Epithelial cell of proximal tubule (primary cell): Measurements from ENCODE around the gene TXNRD1. TPM values are rescaled to one million over a fixed set of nuclear protein-coding genes. Genes with fewer than 3 reads are reported as not detected.

Source experiments
- DNase-seq: peaks from one replicate; pipeline ENCODE4 v3.0.0-alpha.2; 2011; ENCODE audit warnings: low read depth
- H3K4me3 ChIP-seq: 2 replicates; pipeline ENCODE4 v1.5.1; 2011; ENCODE audit warnings: low read depth, mild to moderate bottlenecking, low read length
- CTCF ChIP-seq: conservative IDR thresholded peaks from 2 replicates; pipeline ENCODE4 v1.5.1; 2012; ENCODE audit warnings: low read depth, mild to moderate bottlenecking, low read length
- total RNA-seq: library from RNA; depleted of rRNA; stranded (reverse); fragments of >200 nt; gene quantifications from 2 replicates; pipeline ENCODE4 v1.2.3, GENCODE V29; 2015

TXNRD1 gene
- total RNA-seq, 1 donor from 2014 or later: 268 TPM

GRCh38 chr12:104372721-104373335 is 157.2 kb downstream of the TXNRD1 start:
- no peak for TF ChIP-seq CTCF
- no peak overlapping the region for H3K4me3 ChIP-seq
- DNase-seq: no peak

GRCh38 chr12:104374071-104374470 is 158.5 kb downstream of the TXNRD1 start:
- H3K4me3 ChIP-seq: no peak overlapping the region
- no peak for DNase-seq
- TF ChIP-seq CTCF: no peak

GRCh38 chr12:104374806-104375205 is 159.2 kb downstream of the TXNRD1 start:
- no peak for DNase-seq
- no peak for TF ChIP-seq CTCF
- no peak overlapping the region for H3K4me3 ChIP-seq

GRCh38 chr12:104375775-104376174 is 160.2 kb downstream of the TXNRD1 start:
- no peak overlapping the region for H3K4me3 ChIP-seq
- DNase-seq: no peak
- no peak for TF ChIP-seq CTCF

GRCh38 chr12:104376650-104377513 is 161.3 kb downstream of the TXNRD1 start:
- no peak for DNase-seq
- H3K4me3 ChIP-seq: no peak overlapping the region

GRCh38 chr12:104377514-104377812 is 161.9 kb downstream of the TXNRD1 start:
- H3K4me3 ChIP-seq: no peak overlapping the region
- TF ChIP-seq CTCF: no peak
- no peak for DNase-seq

More at GRCh38 chr12:104376650-104377513, 161.3 kb downstream of the TXNRD1 start:
- TF ChIP-seq CTCF: no peak

GRCh38 chr12:104378427-104378826 is 162.8 kb downstream of the TXNRD1 start:
- no peak for TF ChIP-seq CTCF
- DNase-seq: no peak
- H3K4me3 ChIP-seq: no peak overlapping the region
